ENCODE results near the gene KIAA0930. TPM values are rescaled to one million over a fixed set of nuclear protein-coding genes. Genes with fewer than 3 reads are reported as not detected.

KIAA0930 gene
- polyA plus RNA-seq, 1 of the 3 experiments (the other 2 are of a cell fraction), result 80.8 TPM

DNA sequence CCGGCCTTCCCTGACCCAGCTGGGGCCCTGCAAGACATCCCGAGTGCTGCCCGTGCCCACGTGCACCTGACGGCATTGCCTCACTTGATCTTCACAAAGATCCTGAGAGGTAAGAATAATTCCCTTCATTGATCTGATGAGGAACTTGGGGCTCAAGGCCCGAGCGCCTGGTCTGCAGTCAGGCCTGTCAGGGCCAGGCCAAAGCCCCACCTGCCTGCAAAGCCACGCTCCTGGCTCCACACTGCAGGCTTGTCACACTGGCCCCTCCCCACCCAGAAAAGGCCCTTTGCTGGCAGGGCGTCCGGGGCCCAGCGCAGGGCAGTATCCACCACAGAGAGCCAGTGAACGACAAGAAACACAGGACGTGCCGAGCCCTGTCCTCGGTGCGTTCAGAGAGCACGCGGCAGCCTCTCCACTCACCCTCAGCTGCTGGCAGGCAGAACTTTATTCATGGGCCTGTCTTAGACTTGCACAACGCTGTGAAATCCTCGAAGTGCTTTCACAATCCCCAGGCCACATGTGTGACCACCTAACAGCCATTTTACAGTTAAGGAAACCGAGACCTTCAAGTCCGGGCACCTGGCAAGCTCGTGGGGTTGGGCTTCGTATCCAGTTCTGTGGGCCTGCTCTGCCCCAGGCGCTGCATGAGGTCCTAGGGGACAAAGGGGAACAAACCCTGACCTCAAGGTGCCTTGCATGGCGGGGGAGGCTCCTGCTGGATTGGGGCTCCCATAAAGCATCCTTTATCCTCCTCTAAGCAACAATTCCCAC, 14.8 kb downstream of the KIAA0930 start:
- WGBS (ENCODE audit: low lambda C conversion rate), result 86% methylated on average over 6 of the region's 26 CpGs
- no peak for DNase-seq
- Histone ChIP-seq H3F3A (replicated peaks; ENCODE audit: insufficient read depth) (no peaks in the 10 kb centered on the region), H2AFZ (ENCODE audit: low read depth) (no peak overlapping the region), H3K4me3 (ENCODE audit: low read depth in 2 of 2, low read length in 1 of 2) (no peak overlapping the region), H3K27me3 (ENCODE audit: insufficient read depth) (no peaks in the 10 kb centered on the region), H3K4me1 (ENCODE audit: control insufficient read depth in 1 of 2, insufficient read depth in 2 of 2, low read depth in 1 of 2, low read length in 1 of 2) (peaks cover 0 to 29% of the 10 kb centered on the region in 2 experiments; a peak in 1 of 4 replicates), H3K9me3 (no peaks in the 10 kb centered on the region), H3K9ac (no peak overlapping the region), H3K79me2 (ENCODE audit: insufficient read depth) (peaks cover 19% of the 10 kb centered on the region), H3K9me2 (no peaks in the 10 kb centered on the region), H3K36me3 (replicated peaks in 1 of 2; ENCODE audit: control insufficient read depth in 1 of 2, insufficient read depth in 2 of 2, low read length in 1 of 2) (no peaks in the 10 kb centered on the region), H3K27ac (ENCODE audit: low read depth in 2 of 2, low read length in 1 of 2) (no peak overlapping the region), H3K4me2 (no peak overlapping the region), H4K20me1 (ENCODE audit: insufficient read depth) (peaks cover 23% of the 10 kb centered on the region; the same call in 1 of the 2 replicates)
- POLR2A ChIA-PET, result no interaction called here
- TF ChIP-seq, protein P1, sequence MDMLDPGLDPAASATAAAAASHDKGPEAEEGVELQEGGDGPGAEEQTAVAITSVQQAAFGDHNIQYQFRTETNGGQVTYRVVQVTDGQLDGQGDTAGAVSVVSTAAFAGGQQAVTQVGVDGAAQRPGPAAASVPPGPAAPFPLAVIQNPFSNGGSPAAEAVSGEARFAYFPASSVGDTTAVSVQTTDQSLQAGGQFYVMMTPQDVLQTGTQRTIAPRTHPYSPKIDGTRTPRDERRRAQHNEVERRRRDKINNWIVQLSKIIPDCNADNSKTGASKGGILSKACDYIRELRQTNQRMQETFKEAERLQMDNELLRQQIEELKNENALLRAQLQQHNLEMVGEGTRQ (IDR thresholded peaks at IDR 0.05; ENCODE audit: borderline replicate concordance, low read depth, low read length), result no peak
- TF ChIP-seq JUND (IDR thresholded peaks at IDR 0.05), result no peak
- TF ChIP-seq, protein P2, sequence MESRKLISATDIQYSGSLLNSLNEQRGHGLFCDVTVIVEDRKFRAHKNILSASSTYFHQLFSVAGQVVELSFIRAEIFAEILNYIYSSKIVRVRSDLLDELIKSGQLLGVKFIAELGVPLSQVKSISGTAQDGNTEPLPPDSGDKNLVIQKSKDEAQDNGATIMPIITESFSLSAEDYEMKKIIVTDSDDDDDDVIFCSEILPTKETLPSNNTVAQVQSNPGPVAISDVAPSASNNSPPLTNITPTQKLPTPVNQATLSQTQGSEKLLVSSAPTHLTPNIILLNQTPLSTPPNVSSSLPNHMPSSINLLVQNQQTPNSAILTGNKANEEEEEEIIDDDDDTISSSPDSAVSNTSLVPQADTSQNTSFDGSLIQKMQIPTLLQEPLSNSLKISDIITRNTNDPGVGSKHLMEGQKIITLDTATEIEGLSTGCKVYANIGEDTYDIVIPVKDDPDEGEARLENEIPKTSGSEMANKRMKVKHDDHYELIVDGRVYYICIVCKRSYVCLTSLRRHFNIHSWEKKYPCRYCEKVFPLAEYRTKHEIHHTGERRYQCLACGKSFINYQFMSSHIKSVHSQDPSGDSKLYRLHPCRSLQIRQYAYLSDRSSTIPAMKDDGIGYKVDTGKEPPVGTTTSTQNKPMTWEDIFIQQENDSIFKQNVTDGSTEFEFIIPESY (IDR thresholded peaks at IDR 0.05; ENCODE audit: borderline replicate concordance, low read depth), result no peak
- no peak for TF ChIP-seq GATA2 (CRISPR knock-in tag; IDR thresholded peaks at IDR 0.05)
- no peak for TF ChIP-seq MXI1 (IDR thresholded peaks at IDR 0.05; ENCODE audit: low read depth, low read length)
- no peak for TF ChIP-seq RCOR1 (IDR thresholded peaks at IDR 0.05; ENCODE audit: low read length)
- no peak for TF ChIP-seq RXRA (IDR thresholded peaks at IDR 0.05; ENCODE audit: borderline replicate concordance, low read depth)
- TF ChIP-seq TEAD4 (IDR thresholded peaks at IDR 0.05; ENCODE audit: borderline replicate concordance, insufficient read depth), result no peak
- no peak for TF ChIP-seq CHD2 (IDR thresholded peaks at IDR 0.05; ENCODE audit: low read length, partially characterized antibody)
- TF ChIP-seq, protein P3, sequence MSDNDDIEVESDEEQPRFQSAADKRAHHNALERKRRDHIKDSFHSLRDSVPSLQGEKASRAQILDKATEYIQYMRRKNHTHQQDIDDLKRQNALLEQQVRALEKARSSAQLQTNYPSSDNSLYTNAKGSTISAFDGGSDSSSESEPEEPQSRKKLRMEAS (IDR thresholded peaks at IDR 0.05; ENCODE audit: low read depth), result no peak
- TF ChIP-seq FOXJ3 (CRISPR knock-in tag; IDR thresholded peaks at IDR 0.05), result no peak
- no peak for TF ChIP-seq SIN3A (IDR thresholded peaks at IDR 0.05; ENCODE audit: borderline replicate concordance, low read depth, low read length)
- no peak for TF ChIP-seq ELF1 (IDR thresholded peaks at IDR 0.05)
- no peak for TF ChIP-seq NFIC (IDR thresholded peaks at IDR 0.05; ENCODE audit: borderline replicate concordance)
- CTCF ChIA-PET, result interaction anchor here (1.1 to 2.0 kb wide), 2 partner anchors 16 to 17 kb away, joined by 4 to 6 read pairs; no protein-coding TSS in a partner anchor
